ENCODE results near the gene HPS3. TPM values are rescaled to one million over a fixed set of nuclear protein-coding genes. Genes with fewer than 3 reads are reported as not detected.

The HPS3 gene
- total RNA-seq, 1 donor from 2014 or later = 20.2 TPM

DNA sequence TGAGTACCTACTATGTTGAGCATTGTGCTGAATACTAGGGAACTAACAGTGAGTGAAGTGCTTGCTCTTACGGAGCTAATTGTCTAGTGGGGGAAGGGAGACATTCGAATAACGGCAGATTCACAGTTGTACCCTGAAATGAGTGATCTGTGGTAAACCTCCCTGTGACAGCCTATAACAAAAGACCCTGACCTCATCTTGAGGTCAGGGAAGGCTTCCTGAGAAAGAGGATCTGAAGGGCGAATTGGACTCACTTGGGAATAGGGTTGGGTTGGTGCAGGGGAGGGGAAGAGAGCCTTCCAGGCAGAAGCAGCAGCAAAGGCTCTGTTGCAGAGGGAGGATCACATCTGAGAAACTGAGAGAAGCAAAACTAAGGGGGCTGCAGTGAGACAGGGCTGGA, 13.2 kb downstream of the HPS3 start:
- Mint-ChIP-seq H3K36me3 (ENCODE audit: low read depth) (peaks cover 29% of the 10 kb centered on the region), H3K9me3 (no peaks in the 10 kb centered on the region), H3K4me1 (ENCODE audit: low read depth) (no peaks in the 10 kb centered on the region), H3K27me3 (ENCODE audit: low read depth) (no peaks in the 10 kb centered on the region), H3K4me3 (ENCODE audit: low read depth) (no peak overlapping the region), H3K27ac (no peak overlapping the region)
- DNase-seq (ENCODE audit: low spot score) = no peak
- intact Hi-C loops (cut with micrococcal nuclease) = no loop called here

DNA sequence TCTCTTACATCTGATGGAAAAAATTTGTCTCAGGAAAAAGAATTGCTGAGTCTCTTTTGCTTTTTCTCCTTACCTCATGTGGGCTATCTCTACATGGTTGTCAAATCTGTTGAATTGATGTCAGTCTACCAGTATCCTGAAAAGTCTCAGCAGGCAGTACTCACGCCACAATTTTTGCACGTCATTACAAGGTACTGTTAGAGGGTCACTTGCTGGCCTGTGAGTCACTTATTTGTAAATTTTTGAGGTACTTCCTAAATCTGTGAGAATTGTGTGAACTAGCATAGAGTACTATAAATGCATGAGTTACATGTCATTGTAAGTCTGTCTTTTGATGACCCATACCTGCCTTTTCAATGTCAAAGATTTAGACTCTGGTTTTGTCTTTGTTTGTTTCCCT, 15.9 kb downstream of the HPS3 start:
- no peak overlapping the region for H3K4me3 Mint-ChIP-seq (ENCODE audit: low read depth)
- no peaks in the 10 kb centered on the region for H3K4me1 Mint-ChIP-seq (ENCODE audit: low read depth)
- H3K27me3 Mint-ChIP-seq (ENCODE audit: low read depth) = no peaks in the 10 kb centered on the region
- no peak for DNase-seq (ENCODE audit: low spot score)
- intact Hi-C loops (cut with micrococcal nuclease) = no loop called here
- no peaks in the 10 kb centered on the region for H3K9me3 Mint-ChIP-seq
- peaks cover 30% of the 10 kb centered on the region for H3K36me3 Mint-ChIP-seq (ENCODE audit: low read depth)
- no peak overlapping the region for H3K27ac Mint-ChIP-seq

DNA sequence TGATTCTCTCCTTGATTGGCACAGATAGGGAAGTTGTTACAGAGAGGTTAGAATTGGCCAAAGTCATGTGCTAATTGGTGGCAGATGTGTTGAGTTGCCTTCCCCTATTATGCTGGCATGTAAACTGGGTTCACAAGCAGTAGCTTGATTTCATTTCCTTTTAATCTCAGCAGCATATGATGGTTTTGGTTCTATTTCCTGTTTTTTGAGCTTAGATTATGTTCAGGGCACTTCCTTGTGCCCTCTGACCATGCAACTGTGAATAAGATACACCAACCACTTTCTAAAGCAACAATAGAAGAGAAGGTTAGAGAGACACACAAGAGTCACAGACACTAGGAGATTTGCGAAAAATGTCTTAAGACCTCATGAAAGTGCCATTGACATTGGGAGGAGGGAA, 16.5 kb downstream of the HPS3 start:
- H3K4me3 Mint-ChIP-seq (ENCODE audit: low read depth) = no peak overlapping the region
- no peak for DNase-seq (ENCODE audit: low spot score)
- H3K9me3 Mint-ChIP-seq = no peaks in the 10 kb centered on the region
- intact Hi-C loops (cut with micrococcal nuclease) = no loop called here
- H3K36me3 Mint-ChIP-seq (ENCODE audit: low read depth) = peaks cover 34% of the 10 kb centered on the region
- H3K27ac Mint-ChIP-seq = no peak overlapping the region
- H3K4me1 Mint-ChIP-seq (ENCODE audit: low read depth) = no peaks in the 10 kb centered on the region
- H3K27me3 Mint-ChIP-seq (ENCODE audit: low read depth) = no peaks in the 10 kb centered on the region

DNA sequence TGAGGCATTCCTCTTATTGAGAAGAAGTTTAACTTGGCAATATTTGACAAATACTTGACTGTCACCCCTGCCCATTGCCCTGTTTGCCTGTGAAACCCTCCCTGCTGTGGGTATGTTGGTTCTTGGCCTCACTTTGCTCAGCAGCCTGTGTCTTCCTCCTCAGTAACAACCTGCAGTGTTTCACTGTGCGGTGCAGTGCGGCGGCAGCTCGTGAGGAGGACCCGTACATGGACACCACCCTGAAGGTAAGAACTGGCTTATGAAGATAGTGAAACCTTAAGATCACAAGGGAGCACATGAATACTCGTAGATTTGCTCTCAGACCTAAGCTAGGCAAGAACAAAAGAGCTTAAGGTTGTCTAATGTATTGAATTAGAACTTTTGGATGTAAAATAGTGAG, 21.0 kb downstream of the HPS3 start:
- H3K36me3 Mint-ChIP-seq (ENCODE audit: low read depth) = peaks cover 41% of the 10 kb centered on the region
- no peak overlapping the region for H3K27ac Mint-ChIP-seq
- no peaks in the 10 kb centered on the region for H3K27me3 Mint-ChIP-seq (ENCODE audit: low read depth)
- peaks cover 18% of the 10 kb centered on the region for H3K4me1 Mint-ChIP-seq (ENCODE audit: low read depth)
- no peaks in the 10 kb centered on the region for H3K9me3 Mint-ChIP-seq
- DNase-seq (ENCODE audit: low spot score) = no peak
- intact Hi-C loops (cut with micrococcal nuclease) = no loop called here
- no peak overlapping the region for H3K4me3 Mint-ChIP-seq (ENCODE audit: low read depth)

DNA sequence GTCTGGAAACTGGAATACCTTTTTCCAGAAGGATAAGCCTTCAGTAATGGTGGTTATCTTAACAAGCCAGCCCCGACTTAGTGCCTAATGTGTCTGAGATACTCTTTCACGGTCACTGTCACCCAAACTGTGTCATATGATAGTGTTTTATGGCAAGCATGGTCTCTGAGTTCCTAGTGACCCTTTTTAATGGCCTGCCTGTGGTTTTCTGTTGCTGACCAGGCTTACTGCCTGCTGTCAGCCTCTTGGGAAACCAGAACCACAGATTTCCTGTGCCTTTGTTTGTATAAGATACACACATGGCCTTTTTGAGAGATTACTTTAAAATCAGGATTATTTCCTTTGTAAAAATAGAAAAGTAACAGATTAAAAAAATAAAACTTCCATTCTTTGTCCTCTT, 22.4 kb downstream of the HPS3 start:
- no peak for DNase-seq (ENCODE audit: low spot score)
- intact Hi-C loops (cut with micrococcal nuclease) = loop anchor here (2.0 kb wide), 2 partner anchors 21 to 73 kb away; no protein-coding TSS in a partner anchor
- Mint-ChIP-seq H3K9me3 (no peaks in the 10 kb centered on the region), H3K4me1 (ENCODE audit: low read depth) (peaks cover 18% of the 10 kb centered on the region), H3K36me3 (ENCODE audit: low read depth) (peaks cover 54% of the 10 kb centered on the region), H3K27me3 (ENCODE audit: low read depth) (no peaks in the 10 kb centered on the region), H3K27ac (no peak overlapping the region), H3K4me3 (ENCODE audit: low read depth) (no peak overlapping the region)

GRCh38 chr3:149152420-149152819, 23.0 kb downstream of the HPS3 start:
- DNase-seq (ENCODE audit: low spot score) = no peak
- intact Hi-C loops (cut with micrococcal nuclease) = loop anchor here (2.0 kb wide), 2 partner anchors 22 to 72 kb away; no protein-coding TSS in a partner anchor
- Mint-ChIP-seq H3K4me1 (ENCODE audit: low read depth) (peaks cover 18% of the 10 kb centered on the region), H3K4me3 (ENCODE audit: low read depth) (no peak overlapping the region), H3K27me3 (ENCODE audit: low read depth) (no peaks in the 10 kb centered on the region), H3K36me3 (ENCODE audit: low read depth) (peaks cover 58% of the 10 kb centered on the region), H3K9me3 (no peaks in the 10 kb centered on the region), H3K27ac (no peak overlapping the region)

DNA sequence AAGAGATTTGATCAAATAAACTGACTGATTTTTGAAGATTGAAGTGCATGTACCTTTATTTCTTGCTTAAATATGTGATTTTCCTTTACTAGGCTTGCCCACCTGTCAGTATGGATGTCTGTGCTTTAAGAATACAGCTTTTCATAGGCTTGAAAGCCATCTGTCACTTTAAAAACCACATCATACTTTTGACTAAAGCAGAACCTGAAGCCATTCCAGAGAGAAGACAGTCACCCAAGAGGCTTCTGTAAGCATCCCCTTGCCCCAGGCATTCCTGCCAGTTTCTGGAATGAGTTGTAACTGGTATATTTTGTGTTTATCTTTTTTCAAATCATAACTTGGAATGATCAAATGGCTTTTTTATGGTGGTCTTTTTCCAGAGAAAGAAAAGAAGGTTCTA, 24.0 kb downstream of the HPS3 start:
- H3K9me3 Mint-ChIP-seq = no peaks in the 10 kb centered on the region
- no peak overlapping the region for H3K4me3 Mint-ChIP-seq (ENCODE audit: low read depth)
- intact Hi-C loops (cut with micrococcal nuclease) = loop anchor here (2.0 kb wide), 2 partner anchors 23 to 71 kb away; no protein-coding TSS in a partner anchor
- H3K27me3 Mint-ChIP-seq (ENCODE audit: low read depth) = no peaks in the 10 kb centered on the region
- peaks cover 66% of the 10 kb centered on the region for H3K36me3 Mint-ChIP-seq (ENCODE audit: low read depth)
- peaks cover 18% of the 10 kb centered on the region for H3K4me1 Mint-ChIP-seq (ENCODE audit: low read depth)
- DNase-seq (ENCODE audit: low spot score) = no peak
- no peak overlapping the region for H3K27ac Mint-ChIP-seq

DNA sequence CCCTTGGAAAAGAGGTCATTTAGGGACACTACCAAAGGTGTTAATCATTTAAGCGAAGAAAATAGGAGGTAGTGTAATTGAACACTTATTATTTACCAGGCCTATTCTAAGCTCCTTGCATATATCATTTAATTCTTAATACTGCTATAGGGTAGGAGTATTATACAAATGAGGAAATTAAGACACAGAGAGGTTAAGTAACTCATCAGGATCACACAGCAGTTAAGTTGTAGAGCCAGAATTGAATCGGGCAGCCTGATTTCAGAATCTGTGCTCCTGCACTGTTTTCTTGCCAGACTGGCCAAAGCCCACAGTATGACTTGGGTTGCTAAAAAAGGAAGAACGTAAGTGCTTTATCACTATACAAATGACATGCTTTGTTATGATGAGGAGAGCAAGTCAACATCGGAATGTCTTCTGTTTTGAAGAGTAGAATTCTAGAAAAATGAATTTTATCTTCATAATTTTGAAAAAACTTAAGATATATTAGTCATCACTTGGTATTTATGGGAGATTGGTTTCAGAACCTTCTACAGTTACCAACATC, 31.4 kb downstream of the HPS3 start:
- Mint-ChIP-seq H3K9me3 (no peaks in the 10 kb centered on the region), H3K36me3 (ENCODE audit: low read depth) (peaks cover 62% of the 10 kb centered on the region), H3K4me3 (ENCODE audit: low read depth) (no peak overlapping the region), H3K27ac (no peak overlapping the region), H3K4me1 (ENCODE audit: low read depth) (peaks cover 3% of the 10 kb centered on the region), H3K27me3 (ENCODE audit: low read depth) (no peaks in the 10 kb centered on the region)
- no peak for DNase-seq (ENCODE audit: low spot score)
- intact Hi-C loops (cut with micrococcal nuclease) = no loop called here

- Mint-ChIP-seq H3K27ac (no peak overlapping the region), H3K36me3 (ENCODE audit: low read depth) (peaks cover 58% of the 10 kb centered on the region), H3K4me3 (ENCODE audit: low read depth) (no peak overlapping the region), H3K9me3 (no peaks in the 10 kb centered on the region), H3K4me1 (ENCODE audit: low read depth) (peaks cover 3% of the 10 kb centered on the region), H3K27me3 (ENCODE audit: low read depth) (no peaks in the 10 kb centered on the region)
- no peak for DNase-seq (ENCODE audit: low spot score)
- intact Hi-C loops (cut with micrococcal nuclease) = no loop called here
Measured at GRCh38 chr3:149162007-149162406, 32.6 kb downstream of the HPS3 start.

DNA sequence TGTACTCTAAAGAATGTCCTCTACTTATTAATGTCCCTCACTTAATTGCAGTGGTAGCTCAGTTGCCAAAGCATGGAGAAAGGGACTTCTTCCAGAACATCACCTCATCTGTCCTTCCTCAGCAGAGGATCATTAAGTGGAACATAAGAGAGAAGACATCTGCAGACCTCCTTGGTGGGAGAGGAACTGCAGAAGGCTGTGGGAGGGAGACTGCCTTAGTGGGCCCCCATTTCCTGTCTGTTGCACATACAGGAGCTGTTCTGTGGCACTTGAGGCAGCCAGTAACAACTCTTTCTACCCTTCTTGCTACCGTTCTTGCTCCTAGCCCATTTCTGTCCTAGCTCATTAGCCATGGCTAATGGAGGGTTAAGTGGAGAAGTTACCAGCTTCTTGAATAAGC, 33.6 kb downstream of the HPS3 start:
- Mint-ChIP-seq H3K36me3 (ENCODE audit: low read depth) (peaks cover 59% of the 10 kb centered on the region), H3K9me3 (no peaks in the 10 kb centered on the region), H3K4me1 (ENCODE audit: low read depth) (peaks cover 3% of the 10 kb centered on the region), H3K27ac (no peak overlapping the region), H3K27me3 (ENCODE audit: low read depth) (no peaks in the 10 kb centered on the region), H3K4me3 (ENCODE audit: low read depth) (no peak overlapping the region)
- intact Hi-C loops (cut with micrococcal nuclease) = no loop called here
- no peak for DNase-seq (ENCODE audit: low spot score)

GRCh38 chr3:149167898-149168297, 38.5 kb downstream of the HPS3 start:
- H3K27ac Mint-ChIP-seq = no peak overlapping the region
- no peak overlapping the region for H3K4me3 Mint-ChIP-seq (ENCODE audit: low read depth)
- no peak for DNase-seq (ENCODE audit: low spot score)
- peaks cover 66% of the 10 kb centered on the region for H3K36me3 Mint-ChIP-seq (ENCODE audit: low read depth)
- no peaks in the 10 kb centered on the region for H3K9me3 Mint-ChIP-seq
- no peaks in the 10 kb centered on the region for H3K27me3 Mint-ChIP-seq (ENCODE audit: low read depth)
- H3K4me1 Mint-ChIP-seq (ENCODE audit: low read depth) = peaks cover 3% of the 10 kb centered on the region
- intact Hi-C loops (cut with micrococcal nuclease) = no loop called here

DNA sequence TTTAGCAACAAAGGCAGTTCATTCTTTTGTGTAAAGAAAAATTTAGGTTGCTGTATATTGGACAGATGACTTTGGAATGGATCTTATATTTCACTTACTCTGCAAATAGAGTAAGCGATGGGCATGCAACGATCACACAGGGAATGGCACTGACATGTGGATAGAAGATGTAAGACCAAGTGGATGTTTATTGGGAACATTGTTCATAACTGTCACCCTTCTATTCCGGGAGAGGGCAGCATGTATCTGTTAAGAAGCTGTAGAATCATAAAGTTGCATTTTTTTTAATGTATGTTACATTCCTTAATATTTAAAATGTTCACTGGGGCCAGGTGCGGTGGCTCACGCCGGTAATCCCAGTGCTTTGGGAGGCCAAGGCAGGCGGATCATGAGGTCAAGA, 41.2 kb downstream of the HPS3 start:
- no peak overlapping the region for H3K27ac Mint-ChIP-seq
- H3K27me3 Mint-ChIP-seq (ENCODE audit: low read depth) = no peaks in the 10 kb centered on the region
- intact Hi-C loops (cut with micrococcal nuclease) = no loop called here
- no peaks in the 10 kb centered on the region for H3K9me3 Mint-ChIP-seq
- H3K36me3 Mint-ChIP-seq (ENCODE audit: low read depth) = peaks cover 72% of the 10 kb centered on the region
- no peak for DNase-seq (ENCODE audit: low spot score)
- H3K4me3 Mint-ChIP-seq (ENCODE audit: low read depth) = no peak overlapping the region
- H3K4me1 Mint-ChIP-seq (ENCODE audit: low read depth) = peaks cover 10% of the 10 kb centered on the region

- Mint-ChIP-seq H3K36me3 (ENCODE audit: low read depth) (peaks cover 47% of the 10 kb centered on the region), H3K27me3 (ENCODE audit: low read depth) (no peaks in the 10 kb centered on the region), H3K9me3 (no peaks in the 10 kb centered on the region), H3K27ac (no peak overlapping the region), H3K4me1 (ENCODE audit: low read depth) (peaks cover 8% of the 10 kb centered on the region), H3K4me3 (ENCODE audit: low read depth) (no peak overlapping the region)
- no peak for DNase-seq (ENCODE audit: low spot score)
- intact Hi-C loops (cut with micrococcal nuclease) = no loop called here
Measured at GRCh38 chr3:149174901-149175300, 45.5 kb downstream of the HPS3 start.

DNA sequence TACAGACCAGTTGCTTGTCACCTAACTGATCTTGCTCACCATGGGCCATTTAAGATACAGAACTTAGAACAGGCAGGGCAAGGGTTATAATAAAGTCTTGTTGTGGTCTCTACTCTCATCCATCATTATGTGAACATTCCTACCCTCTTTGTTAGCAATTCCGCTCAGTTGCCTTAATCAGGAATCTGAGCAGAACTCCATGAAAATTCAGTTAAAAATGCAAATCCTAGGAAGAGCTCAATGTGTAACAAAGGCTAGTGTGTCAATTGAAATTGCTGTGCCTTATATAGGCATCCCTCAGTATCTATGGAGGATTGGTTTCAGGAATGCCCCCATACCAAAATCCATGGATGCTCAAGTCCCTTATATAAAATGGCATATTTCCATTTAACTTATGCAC, 47.7 kb downstream of the HPS3 start:
- Mint-ChIP-seq H3K4me1 (ENCODE audit: low read depth) (peaks cover 8% of the 10 kb centered on the region), H3K4me3 (ENCODE audit: low read depth) (no peak overlapping the region), H3K27me3 (ENCODE audit: low read depth) (no peaks in the 10 kb centered on the region), H3K9me3 (no peaks in the 10 kb centered on the region), H3K36me3 (ENCODE audit: low read depth) (peaks cover 33% of the 10 kb centered on the region), H3K27ac (no peak overlapping the region)
- DNase-seq (ENCODE audit: low spot score) = no peak
- intact Hi-C loops (cut with micrococcal nuclease) = no loop called here
